B cell (primary cell): Measurements from ENCODE around the gene UBASH3B.

Experiments used
- CTCF ChIP-seq: fragments of 200-600 bp; IDR thresholded peaks from one replicate; pipeline ENCODE4 v1.8.0; 2022; ENCODE audit warnings: antibody characterized with exemption, mild to moderate bottlenecking
- EZH2 ChIP-seq: IDR thresholded peaks from 2 replicates; pipeline ENCODE4 v1.6.1; 2012; ENCODE audit warnings: borderline replicate concordance, low read depth, mild to moderate bottlenecking, moderate library complexity, low read length; ENCODE audit not compliant: insufficient read depth, poor library complexity, severe bottlenecking

GRCh38 chr11:122714004-122714403, 58.5 kb downstream of the UBASH3B start:
- TF ChIP-seq CTCF (no peak), EZH2 (no peak)
